OCI-LY7 (cell line): ENCODE data around the gene COMP. TPM values are rescaled to one million over a fixed set of nuclear protein-coding genes. Genes with fewer than 3 reads are reported as not detected.
"Not testable (repeated sequence)": the region's sequence is repeated elsewhere in the genome, so short reads cannot be mapped to it uniquely, and the experiment has no call there.

Source experiments
- BruUV-seq: library from RNA; stranded (reverse); fragments of 400-500 nt; replicated peaks from 2 replicates; lab custom pipeline; 2021; lab: Mats Ljungman, UMichigan
- CTCF ChIA-PET: fragments of 300-600 bp; sonication (Branson Sonifier 250); formaldehyde crosslinking; loops from one replicate; lab custom pipeline; 2022; ENCODE audit warnings: antibody characterized with exemption; ENCODE audit not compliant: unreplicated experiment; lab: Charles Lee
- POLR2A ChIA-PET: fragments of 300-600 bp; sonication (Branson Sonifier 250); formaldehyde crosslinking; loops from one replicate; lab custom pipeline; 2022; ENCODE audit warnings: antibody characterized with exemption; lab: Charles Lee
- DNase-seq: peaks from one replicate; pipeline ENCODE4 v3.0.0-alpha.2; 2015; ENCODE audit warnings: low spot score
- H2AFZ ChIP-seq: fragments of 200-600 bp; sonication (generic), shearing (Covaris generic); 2 replicates; pipeline ENCODE4 v1.6.1; 2014; ENCODE audit warnings: mild to moderate bottlenecking, antibody characterized with exemption, low read length, moderate library complexity
- H3K27ac ChIP-seq: fragments of 200-600 bp; sonication (generic); 2 replicates; pipeline ENCODE4 v1.5.1; 2014; ENCODE audit warnings: mixed run types, low read depth, mild to moderate bottlenecking, moderate library complexity, low read length, inconsistent platforms; ENCODE audit not compliant: poor library complexity, severe bottlenecking
- H3K36me3 ChIP-seq: fragments of 200-600 bp; sonication (generic); 2 replicates; pipeline ENCODE4 v1.6.1; 2014; ENCODE audit warnings: mild to moderate bottlenecking, antibody characterized with exemption, low read length, moderate library complexity, mixed read lengths; ENCODE audit not compliant: insufficient read depth
- H3K4me1 ChIP-seq: fragments of 200-600 bp; sonication (generic); 2 replicates; pipeline ENCODE4 v1.5.1; 2014; ENCODE audit warnings: mild to moderate bottlenecking, low read length; ENCODE audit not compliant: insufficient read depth, poor library complexity, severe bottlenecking
- H3K4me2 ChIP-seq: fragments of 200-600 bp; sonication (generic); 2 replicates; pipeline ENCODE4 v1.6.1; 2014; ENCODE audit warnings: mild to moderate bottlenecking, low read length
- H3K4me3 ChIP-seq: fragments of 200-600 bp; sonication (generic); 2 replicates; pipeline ENCODE4 v1.5.1; 2014; ENCODE audit warnings: mild to moderate bottlenecking, low read depth, low read length; ENCODE audit not compliant: poor library complexity, severe bottlenecking
- H3K79me2 ChIP-seq: fragments of 200-600 bp; sonication (generic); 2 replicates; pipeline ENCODE4 v1.6.1; 2016; ENCODE audit warnings: low read depth, mild to moderate bottlenecking, low read length, moderate library complexity, mixed read lengths; ENCODE audit not compliant: insufficient read depth
- H3K9me2 ChIP-seq: fragments of 200-600 bp; sonication (generic); 2 replicates; pipeline ENCODE4 v1.6.1; 2016; ENCODE audit warnings: mild to moderate bottlenecking, low read length, mixed read lengths; ENCODE audit not compliant: insufficient read depth
- H3K9me3 ChIP-seq: fragments of 200-600 bp; sonication (generic); 2 replicates; pipeline ENCODE4 v1.6.1; 2014; ENCODE audit warnings: mild to moderate bottlenecking, mixed run types, low read length, mixed read lengths
- H4K20me1 ChIP-seq: fragments of 200-600 bp; sonication (generic); 2 replicates; pipeline ENCODE4 v1.6.1; 2014; ENCODE audit warnings: mild to moderate bottlenecking, antibody characterized with exemption, low read length, moderate library complexity, mixed read lengths; ENCODE audit not compliant: insufficient read depth
- EZH2phosphoT487 ChIP-seq: fragments of 200-600 bp; sonication (generic); IDR thresholded peaks from 2 replicates; pipeline ENCODE4 v1.6.1; 2018; ENCODE audit warnings: low read depth, borderline replicate concordance, mild to moderate bottlenecking, mixed run types, antibody characterized with exemption, low read length, moderate library complexity, mixed read lengths
- intact Hi-C: fragments of 100-400 bp; cut with micrococcal nuclease; formaldehyde crosslinking; loops from one replicate; pipeline ENCODE4 v1.10.0; 2022; ENCODE audit not compliant: unreplicated experiment
- total RNA-seq, 2 experiments: library from RNA; depleted of rRNA in 1 of 2; stranded (reverse); fragments of >200 nt in 1 of 2; shearing (Covaris generic) in 1 of 2; gene quantifications; 2 replicates each; pipeline ENCODE4 v1.2.3, GENCODE V29; 2014 to 2022
- TF ChIP-seq, protein P1 (sequence below): fragments of 200-600 bp; sonication (generic); conservative IDR thresholded peaks from 2 replicates; pipeline ENCODE4 v1.5.1; 2014; ENCODE audit warnings: mild to moderate bottlenecking, antibody characterized with exemption, low read length, moderate library complexity, mixed read lengths

The COMP gene
- total RNA-seq, 2 experiments from 2014 or later, result not detected

DNA sequence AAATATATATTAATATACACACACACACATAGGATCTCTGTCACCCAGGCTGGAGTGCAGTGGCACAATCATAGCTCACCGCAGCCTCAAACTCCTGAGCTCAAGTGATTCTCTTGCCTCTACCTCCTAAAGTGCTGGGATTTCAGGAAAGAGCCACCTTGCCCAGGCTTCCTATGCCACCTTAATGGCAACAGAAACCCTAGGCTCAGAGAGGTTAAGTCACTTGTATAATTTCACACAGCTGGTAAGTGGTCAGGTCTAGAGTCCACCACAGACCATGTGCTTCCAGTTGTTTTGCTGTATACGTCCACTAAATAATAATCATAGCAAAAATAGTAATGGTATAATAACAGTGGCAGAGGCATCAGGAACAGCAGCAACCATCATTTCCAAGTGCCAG is 39.4 kb upstream of the COMP start:
- Histone ChIP-seq H3K36me3 (peaks cover 31% of the 10 kb centered on the region), H3K4me2 (no peak overlapping the region), H3K27ac (no peak overlapping the region), H2AFZ (no peak overlapping the region), H3K9me3 (no peaks in the 10 kb centered on the region), H4K20me1 (peaks cover 26% of the 10 kb centered on the region), H3K9me2 (no peaks in the 10 kb centered on the region), H3K79me2 (peaks cover 32% of the 10 kb centered on the region), H3K4me3 (no peak overlapping the region), H3K4me1 (peaks cover 21% of the 10 kb centered on the region)
- ChIA-PET POLR2A (interaction anchor here (0.6 to 1.5 kb wide), 3 partner anchors 17 to 209 kb away, joined by 3 read pairs; no protein-coding TSS in a partner anchor), CTCF (interaction anchor here (1.1 kb wide), 1 partner anchor 11 kb away, joined by 3 read pairs; no protein-coding TSS in a partner anchor)
- no TSS peak for BruUV-seq
- DNase-seq, result no peak
- intact Hi-C loops, result loop anchor here (5.0 to 10.0 kb wide), 3 partner anchors 148 to 406 kb away; partner anchors contain the start of genes CRTC1 and REX1BD
- no peak for TF ChIP-seq EZH2phosphoT487
- TF ChIP-seq, protein P1, sequence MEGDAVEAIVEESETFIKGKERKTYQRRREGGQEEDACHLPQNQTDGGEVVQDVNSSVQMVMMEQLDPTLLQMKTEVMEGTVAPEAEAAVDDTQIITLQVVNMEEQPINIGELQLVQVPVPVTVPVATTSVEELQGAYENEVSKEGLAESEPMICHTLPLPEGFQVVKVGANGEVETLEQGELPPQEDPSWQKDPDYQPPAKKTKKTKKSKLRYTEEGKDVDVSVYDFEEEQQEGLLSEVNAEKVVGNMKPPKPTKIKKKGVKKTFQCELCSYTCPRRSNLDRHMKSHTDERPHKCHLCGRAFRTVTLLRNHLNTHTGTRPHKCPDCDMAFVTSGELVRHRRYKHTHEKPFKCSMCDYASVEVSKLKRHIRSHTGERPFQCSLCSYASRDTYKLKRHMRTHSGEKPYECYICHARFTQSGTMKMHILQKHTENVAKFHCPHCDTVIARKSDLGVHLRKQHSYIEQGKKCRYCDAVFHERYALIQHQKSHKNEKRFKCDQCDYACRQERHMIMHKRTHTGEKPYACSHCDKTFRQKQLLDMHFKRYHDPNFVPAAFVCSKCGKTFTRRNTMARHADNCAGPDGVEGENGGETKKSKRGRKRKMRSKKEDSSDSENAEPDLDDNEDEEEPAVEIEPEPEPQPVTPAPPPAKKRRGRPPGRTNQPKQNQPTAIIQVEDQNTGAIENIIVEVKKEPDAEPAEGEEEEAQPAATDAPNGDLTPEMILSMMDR, result no peak

DNA sequence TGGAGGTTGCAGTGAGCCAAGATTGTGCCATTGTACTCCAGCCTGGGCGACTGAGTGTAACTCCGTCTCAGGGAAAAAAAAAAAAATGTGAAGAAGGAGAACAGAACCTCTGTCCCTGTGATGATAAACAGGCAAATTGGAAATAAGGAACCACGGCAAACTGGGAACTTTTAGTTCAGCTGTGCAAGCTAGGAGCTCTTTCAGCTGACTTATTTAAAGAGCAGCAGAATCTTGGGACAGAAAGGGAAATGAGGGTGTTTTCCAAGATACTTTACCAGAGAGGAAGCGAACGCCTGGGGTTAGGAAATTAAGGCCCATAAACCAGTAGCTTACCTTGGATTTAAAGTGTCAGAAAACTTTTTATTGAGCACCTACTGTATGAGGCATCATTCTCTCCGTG is 37.7 kb upstream of the COMP start:
- no peak for DNase-seq
- Histone ChIP-seq H3K4me3 (no peak overlapping the region), H3K4me1 (peaks cover 7% of the 10 kb centered on the region), H3K36me3 (peaks cover 14% of the 10 kb centered on the region), H4K20me1 (peaks cover 12% of the 10 kb centered on the region), H3K4me2 (no peak overlapping the region), H3K9me2 (no peaks in the 10 kb centered on the region), H2AFZ (no peak overlapping the region), H3K9me3 (no peaks in the 10 kb centered on the region), H3K27ac (no peak overlapping the region), H3K79me2 (peaks cover 15% of the 10 kb centered on the region)
- CTCF ChIA-PET, result no interaction called here
- BruUV-seq, result no TSS peak
- intact Hi-C loops, result no loop called here
- TF ChIP-seq, protein P1, result no peak
- TF ChIP-seq EZH2phosphoT487, result no peak
- POLR2A ChIA-PET, result interaction anchor here (1.0 to 1.3 kb wide), 2 partner anchors 11 to 61 kb away, joined by 3 to 4 read pairs; no protein-coding TSS in a partner anchor

DNA sequence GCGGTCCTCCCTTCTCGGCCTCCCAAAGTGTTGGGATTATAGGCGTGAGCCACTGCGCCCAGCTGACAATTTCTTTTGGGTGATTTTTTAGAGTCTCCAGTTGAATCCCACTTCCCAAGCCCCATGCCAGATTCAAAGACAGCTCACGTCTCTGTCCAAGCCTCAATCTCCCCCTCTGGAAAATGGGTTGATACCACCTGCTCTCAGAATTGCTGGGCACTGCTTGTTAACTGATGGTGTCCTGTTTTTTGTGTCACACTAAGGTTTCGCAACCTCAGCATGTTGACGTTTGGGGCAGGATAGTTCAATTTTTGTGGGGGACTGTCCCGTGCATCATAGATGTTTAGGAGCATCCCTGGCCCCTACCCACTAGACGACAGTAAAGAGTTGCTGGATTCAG is 26.5 kb upstream of the COMP start:
- no peaks in the 10 kb centered on the region for H4K20me1 ChIP-seq
- CTCF ChIA-PET, result no interaction called here
- POLR2A ChIA-PET, result no interaction called here

DNA sequence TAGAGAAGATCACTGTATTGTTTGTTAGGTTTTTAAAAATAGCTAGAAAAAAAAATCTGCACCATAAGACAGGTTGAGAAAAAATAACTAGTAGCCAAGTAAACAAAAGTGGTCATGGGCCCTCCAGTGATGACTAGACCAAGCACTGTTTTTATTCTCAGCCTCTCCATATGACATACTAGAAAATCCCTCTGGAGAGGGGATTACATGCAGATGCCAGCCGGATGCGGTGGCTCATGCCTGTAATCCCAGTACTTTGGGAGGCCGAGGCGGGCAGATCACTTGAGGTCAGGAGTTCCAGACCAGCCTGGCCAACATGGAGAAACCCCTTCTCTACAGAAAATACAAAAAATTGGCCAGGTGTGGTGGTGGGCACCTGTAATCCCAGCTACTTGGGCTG is 25.5 kb upstream of the COMP start:
- H4K20me1 ChIP-seq, CTCF ChIA-PET, POLR2A ChIA-PET, H3K79me2 ChIP-seq, H3K9me3 ChIP-seq, DNase-seq, H3K36me3 ChIP-seq, intact Hi-C loops, H2AFZ ChIP-seq, H3K4me3 ChIP-seq, BruUV-seq, H3K4me1 ChIP-seq, H3K4me2 ChIP-seq, H3K27ac ChIP-seq, H3K9me2 ChIP-seq: not testable (repeated sequence)

More for the DNA sequence above, 26.5 kb upstream of the COMP start:
- Histone ChIP-seq H3K27ac (no peak overlapping the region), H3K36me3 (no peaks in the 10 kb centered on the region), H3K79me2 (no peaks in the 10 kb centered on the region), H2AFZ (no peak overlapping the region), H3K4me1 (no peaks in the 10 kb centered on the region), H3K9me3 (no peaks in the 10 kb centered on the region), H3K9me2 (no peaks in the 10 kb centered on the region), H3K4me3 (no peak overlapping the region), H3K4me2 (no peak overlapping the region)
- intact Hi-C loops, result no loop called here
- BruUV-seq, result no TSS peak
- no peak for DNase-seq
- TF ChIP-seq EZH2phosphoT487, result no peak
- TF ChIP-seq, protein P1, result no peak
